Suprapubic skin (tissue), 3 donors: Measurements from ENCODE around the gene SDR39U1.

ENCODE experiments used
- EP300 ChIP-seq: sonication (generic); formaldehyde crosslinking; IDR thresholded peaks from one replicate; pipeline ENCODE4 v1.6.1; 2017; ENCODE audit warnings: antibody characterized with exemption
- TF ChIP-seq, protein P1 (sequence below), 2 donors: fragments of 200-600 bp in 1 of 2; fragments of 450-650 bp in 1 of 2; sonication (generic) in 1 of 2; IDR thresholded peaks; one replicate each; pipeline ENCODE4 v1.5.1; 2016 to 2019; ENCODE audit warnings: antibody characterized with exemption in 2 of 2, mild to moderate bottlenecking in 1 of 2, moderate library complexity in 1 of 2

DNA sequence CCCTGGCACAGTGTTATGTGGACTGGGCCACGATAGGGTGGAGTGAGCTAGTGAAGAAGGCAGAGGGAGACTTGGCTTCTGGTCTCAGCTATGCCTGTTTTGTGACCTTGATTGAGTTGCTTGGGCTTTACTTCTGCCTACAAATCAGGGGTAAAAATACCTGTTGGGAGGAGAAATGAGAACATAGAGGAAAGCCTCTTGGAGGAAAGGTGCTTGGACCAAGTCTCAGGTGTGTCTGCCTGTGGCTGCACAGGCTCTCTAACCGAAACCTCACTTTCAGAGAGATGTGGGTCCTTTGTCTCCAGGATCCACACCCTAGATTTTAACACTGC is 4.9 kb downstream of the SDR39U1 start:
- TF ChIP-seq, protein P1, sequence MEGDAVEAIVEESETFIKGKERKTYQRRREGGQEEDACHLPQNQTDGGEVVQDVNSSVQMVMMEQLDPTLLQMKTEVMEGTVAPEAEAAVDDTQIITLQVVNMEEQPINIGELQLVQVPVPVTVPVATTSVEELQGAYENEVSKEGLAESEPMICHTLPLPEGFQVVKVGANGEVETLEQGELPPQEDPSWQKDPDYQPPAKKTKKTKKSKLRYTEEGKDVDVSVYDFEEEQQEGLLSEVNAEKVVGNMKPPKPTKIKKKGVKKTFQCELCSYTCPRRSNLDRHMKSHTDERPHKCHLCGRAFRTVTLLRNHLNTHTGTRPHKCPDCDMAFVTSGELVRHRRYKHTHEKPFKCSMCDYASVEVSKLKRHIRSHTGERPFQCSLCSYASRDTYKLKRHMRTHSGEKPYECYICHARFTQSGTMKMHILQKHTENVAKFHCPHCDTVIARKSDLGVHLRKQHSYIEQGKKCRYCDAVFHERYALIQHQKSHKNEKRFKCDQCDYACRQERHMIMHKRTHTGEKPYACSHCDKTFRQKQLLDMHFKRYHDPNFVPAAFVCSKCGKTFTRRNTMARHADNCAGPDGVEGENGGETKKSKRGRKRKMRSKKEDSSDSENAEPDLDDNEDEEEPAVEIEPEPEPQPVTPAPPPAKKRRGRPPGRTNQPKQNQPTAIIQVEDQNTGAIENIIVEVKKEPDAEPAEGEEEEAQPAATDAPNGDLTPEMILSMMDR (IDR thresholded peaks at IDR 0.05), result no peak
- TF ChIP-seq EP300, result no peak
